Stomach smooth muscle (tissue), 2 donors: ENCODE results near the gene SCFD1.
"Not testable (repeated sequence)": the region's sequence is repeated elsewhere in the genome, so short reads cannot be mapped to it uniquely, and the experiment has no call there.

Experiments
- H3K27ac ChIP-seq: one replicate; pipeline ENCODE4 v1.7.0; 2013; ENCODE audit warnings: mild to moderate bottlenecking, low read length, inconsistent platforms
- H3K27me3 ChIP-seq, 2 donors: one replicate each; pipeline ENCODE4 v1.7.0; 2013; ENCODE audit warnings: low read length in 2 of 2; ENCODE audit not compliant: insufficient read depth in 2 of 2, control insufficient read depth in 1 of 2
- H3K36me3 ChIP-seq, 2 donors: one replicate each; pipeline ENCODE4 v1.7.0; 2013; ENCODE audit warnings: low read length in 2 of 2; ENCODE audit not compliant: control insufficient read depth in 2 of 2, insufficient read depth in 2 of 2
- H3K4me1 ChIP-seq: one replicate; pipeline ENCODE4 v1.7.0; 2013; ENCODE audit warnings: low read length; ENCODE audit not compliant: control insufficient read depth, insufficient read depth
- H3K4me3 ChIP-seq, 2 donors: one replicate each; pipeline ENCODE4 v1.7.0; 2013; ENCODE audit warnings: low read length in 2 of 2
- H3K9ac ChIP-seq, 2 donors: one replicate each; pipeline ENCODE4 v1.7.0; 2013; ENCODE audit warnings: low read length in 2 of 2, mild to moderate bottlenecking in 1 of 2
- H3K9me3 ChIP-seq, 2 donors: one replicate each; pipeline ENCODE4 v1.7.0; 2013; ENCODE audit warnings: low read length in 2 of 2; ENCODE audit not compliant: control insufficient read depth in 2 of 2
- donor health status: healthy.
- donor health status: Pancreatic carcinoma.

SCFD1 gene

GRCh38 chr14:30610787-30611343, 11.3 kb upstream of the SCFD1 start:
- Histone ChIP-seq H3K4me3 (no peak overlapping the region), H3K36me3 (peaks cover 0 to 2% of the 10 kb centered on the region in 2 donors), H3K9ac (no peak overlapping the region), H3K27me3 (no peaks in the 10 kb centered on the region), H3K4me1 (no peaks in the 10 kb centered on the region), H3K9me3 (no peaks in the 10 kb centered on the region), H3K27ac (no peak overlapping the region)

GRCh38 chr14:30614155-30614554, 8.0 kb upstream of the SCFD1 start:
- Histone ChIP-seq H3K9me3 (no peaks in the 10 kb centered on the region), H3K4me3 (no peak overlapping the region), H3K4me1 (no peaks in the 10 kb centered on the region), H3K9ac (no peak overlapping the region), H3K27ac (no peak overlapping the region), H3K27me3 (no peaks in the 10 kb centered on the region), H3K36me3 (peaks cover 0 to 2% of the 10 kb centered on the region in 2 donors)

GRCh38 chr14:30620178-30620577, 1.9 kb upstream of the SCFD1 start:
- Histone ChIP-seq H3K4me3 (no peak overlapping the region), H3K9ac (no peak overlapping the region), H3K36me3 (no peaks in the 10 kb centered on the region), H3K4me1 (no peaks in the 10 kb centered on the region), H3K27me3 (no peaks in the 10 kb centered on the region), H3K27ac (no peak overlapping the region), H3K9me3 (no peaks in the 10 kb centered on the region)

- peak overlapping the region; percentile 97 to 98 for H3K4me3 ChIP-seq
- peak overlapping the region; percentile 72 for H3K27ac ChIP-seq
- H3K4me1 ChIP-seq: no peaks in the 10 kb centered on the region
- no peaks in the 10 kb centered on the region for H3K27me3 ChIP-seq
- peak overlapping the region; percentile 97 to 98 for H3K9ac ChIP-seq
- H3K36me3 ChIP-seq: no peaks in the 10 kb centered on the region
- H3K9me3 ChIP-seq: no peaks in the 10 kb centered on the region
Measured at GRCh38 chr14:30621354-30621939, 672 bp upstream of the SCFD1 start.

- Histone ChIP-seq H3K9ac (peak overlapping the region in 1 of 2 donors; percentile 97), H3K27ac (no peak overlapping the region), H3K9me3 (no peaks in the 10 kb centered on the region), H3K4me1 (no peaks in the 10 kb centered on the region), H3K27me3 (no peaks in the 10 kb centered on the region), H3K4me3 (peak overlapping the region; percentile 97 to 98), H3K36me3 (no peaks in the 10 kb centered on the region)
Measured at GRCh38 chr14:30623412-30624131, 1.5 kb downstream of the SCFD1 start.

- no peak overlapping the region for H3K4me3 ChIP-seq
- H3K27me3 ChIP-seq: no peaks in the 10 kb centered on the region
- no peak overlapping the region for H3K27ac ChIP-seq
- H3K9ac ChIP-seq: no peak overlapping the region
- H3K36me3 ChIP-seq: no peaks in the 10 kb centered on the region
- H3K9me3 ChIP-seq: no peaks in the 10 kb centered on the region
- no peaks in the 10 kb centered on the region for H3K4me1 ChIP-seq
Measured at GRCh38 chr14:30624132-30624423, 2.0 kb downstream of the SCFD1 start.

GRCh38 chr14:30625533-30625932, 3.4 kb downstream of the SCFD1 start:
- no peak overlapping the region for H3K9ac ChIP-seq
- no peaks in the 10 kb centered on the region for H3K36me3 ChIP-seq
- H3K4me1 ChIP-seq: no peaks in the 10 kb centered on the region
- H3K27ac ChIP-seq: no peak overlapping the region
- no peaks in the 10 kb centered on the region for H3K27me3 ChIP-seq
- no peak overlapping the region for H3K4me3 ChIP-seq
- H3K9me3 ChIP-seq: no peaks in the 10 kb centered on the region

GRCh38 chr14:30629432-30629831, 7.3 kb downstream of the SCFD1 start:
- not testable (repeated sequence) for H3K9me3 ChIP-seq, H3K27me3 ChIP-seq, H3K4me3 ChIP-seq, H3K27ac ChIP-seq, H3K4me1 ChIP-seq, H3K9ac ChIP-seq
- H3K36me3 ChIP-seq: peaks cover 10% of the 10 kb centered on the region in 2 donors

- peaks cover 13 to 16% of the 10 kb centered on the region in 2 donors for H3K36me3 ChIP-seq
- H3K9ac ChIP-seq: no peak overlapping the region
- no peaks in the 10 kb centered on the region for H3K4me1 ChIP-seq
- H3K27me3 ChIP-seq: no peaks in the 10 kb centered on the region
- no peak overlapping the region for H3K4me3 ChIP-seq
- H3K9me3 ChIP-seq: no peaks in the 10 kb centered on the region
- H3K27ac ChIP-seq: no peak overlapping the region
Measured at GRCh38 chr14:30630248-30630647, 8.1 kb downstream of the SCFD1 start.

GRCh38 chr14:30632730-30633129, 10.6 kb downstream of the SCFD1 start:
- peaks cover 13 to 18% of the 10 kb centered on the region in 2 donors for H3K36me3 ChIP-seq
- H3K4me3 ChIP-seq: no peak overlapping the region
- H3K27me3 ChIP-seq: no peaks in the 10 kb centered on the region
- no peak overlapping the region for H3K27ac ChIP-seq
- H3K4me1 ChIP-seq: no peaks in the 10 kb centered on the region
- no peaks in the 10 kb centered on the region for H3K9me3 ChIP-seq
- no peak overlapping the region for H3K9ac ChIP-seq

- Histone ChIP-seq H3K36me3 (peaks cover 7 to 14% of the 10 kb centered on the region in 2 donors), H3K9ac (no peak overlapping the region), H3K4me1 (no peaks in the 10 kb centered on the region), H3K4me3 (no peak overlapping the region), H3K27me3 (no peaks in the 10 kb centered on the region), H3K27ac (no peak overlapping the region), H3K9me3 (no peaks in the 10 kb centered on the region)
Measured at GRCh38 chr14:30638926-30639325, 16.8 kb downstream of the SCFD1 start.
